Motor neuron (in vitro differentiated cells): Measurements from ENCODE around the gene NINL. TPM values are rescaled to one million over a fixed set of nuclear protein-coding genes. Genes with fewer than 3 reads are reported as not detected.
"Not testable (repeated sequence)": the region's sequence is repeated elsewhere in the genome, so short reads cannot be mapped to it uniquely, and the experiment has no call there.

Source experiments
- ATAC-seq, 8 experiments: fragments of 200-7000 bp; cut with Tn5 transposase; replicated peaks in 6 of 8; 2 replicates each; pipeline ENCODE4 v1.8.0; 2021; ENCODE audit warnings: mild to moderate bottlenecking in 8 of 8, moderate library complexity in 8 of 8
- H3K27ac ChIP-seq, 2 donors: fragments of 250-450 bp; sonication (Bioruptor Pico); 2 replicates each; pipeline ENCODE4 v1.9.0; 2021; ENCODE audit warnings: antibody characterized with exemption in 2 of 2, mild to moderate bottlenecking in 2 of 2, moderate library complexity in 1 of 2
- H3K4me1 ChIP-seq, 2 donors: fragments of 250-450 bp; sonication (Bioruptor Pico); replicated peaks in 1 of 2; 2 replicates each; pipeline ENCODE4 v1.6.1; 2021; ENCODE audit warnings: antibody characterized with exemption in 2 of 2, mild to moderate bottlenecking in 2 of 2, moderate library complexity in 1 of 2
- H3K4me3 ChIP-seq, 5 donors: fragments of 250-450 bp; sonication (Bioruptor Pico); 2 replicates each; pipeline ENCODE4 v1.9.0; 2021; ENCODE audit warnings: antibody characterized with exemption in 5 of 5, mild to moderate bottlenecking in 5 of 5, moderate library complexity in 4 of 5
- WGBS, 10 experiments: fragments of 450-650 bp; shearing (Covaris generic); methylation state at CpG; one replicate each; pipeline ENCODE4 v1.0.0; 2022; 5-methylcytosine and 5-hydroxymethylcytosine counted together
- in situ Hi-C, 9 experiments: fragments of 400-800 bp; cut with MboI; loops; one replicate each; pipeline ENCODE4 v1.15.0; 2021; ENCODE audit warnings: low sequenced_read_pairs in 9 of 9, low pct_unique_long_range_greater_than_20kb in 2 of 9; ENCODE audit not compliant: unreplicated experiment in 9 of 9
- total RNA-seq, 8 experiments: library from RNA; unstranded; fragments of 300-600 nt; gene quantifications; 2 replicates each; pipeline versions ENCODE4 v1.2.3 to v1.2.4, GENCODE V29; 2022

NINL gene
- total RNA-seq, 8 experiments from 2014 or later = 15.0 to 57.5 (median 18.9) TPM

- in situ Hi-C loops = loop anchor here in 1 of 9 experiments (25.0 kb wide), 1 partner anchor 279 kb away; no protein-coding TSS in a partner anchor
These were observed 1.7 kb downstream of the NINL start for GRCh38 chr20:25583607-25584006.

GRCh38 chr20:25580711-25581110, 4.6 kb downstream of the NINL start:
- Histone ChIP-seq H3K4me1 (peaks cover 25 to 34% of the 10 kb centered on the region in 2 donors), H3K4me3 (no peak overlapping the region), H3K27ac (no peak overlapping the region)
- ATAC-seq = no peak
- WGBS, 10 experiments = 72 to 100% (median 100%) methylated on average over 1 to 4 of the region's 4 CpGs; no CpG with 5 or more reads in 3 of the 10 experiments
- in situ Hi-C loops = loop anchor here in 1 of 9 experiments (25.0 kb wide), 1 partner anchor 282 kb away; no protein-coding TSS in a partner anchor

More at GRCh38 chr20:25583607-25584006, 1.7 kb downstream of the NINL start:
- WGBS, 10 experiments = 40 to 100% (median 76%) methylated on average over 1 to 4 of the region's 7 CpGs; no CpG with 5 or more reads in 1 of the 10 experiments
- Histone ChIP-seq H3K4me3 (peak overlapping the region in 2 of 5 donors; percentile 71 to 94), H3K4me1 (peaks cover 27 to 34% of the 10 kb centered on the region in 2 donors)
- not testable (repeated sequence) for H3K27ac ChIP-seq, ATAC-seq

GRCh38 chr20:25579081-25579770, 6.1 kb downstream of the NINL start:
- Histone ChIP-seq H3K4me3 (no peak overlapping the region), H3K4me1 (peaks cover 21 to 33% of the 10 kb centered on the region in 2 donors), H3K27ac (peak overlapping the region in 1 of 2 donors; percentile 34)
- peak in 5 of 8 experiments; percentile 68 to 80 (median 73) for ATAC-seq
- in situ Hi-C loops = loop anchor here in 1 of 9 experiments (25.0 kb wide), 1 partner anchor 283 kb away; no protein-coding TSS in a partner anchor
- WGBS, 10 experiments = 0 to 100% (median 66%) methylated on average over 1 to 3 of the region's 11 CpGs; no CpG with 5 or more reads in 4 of the 10 experiments

GRCh38 chr20:25576783-25577530, 8.4 kb downstream of the NINL start:
- ATAC-seq = no peak
- WGBS, 10 experiments = 50 to 100% (median 83%) methylated on average over 2 to 10 of the region's 16 CpGs; no CpG with 5 or more reads in 1 of the 10 experiments

GRCh38 chr20:25574411-25574810, 10.9 kb downstream of the NINL start:
- Histone ChIP-seq H3K4me3 (no peak overlapping the region), H3K27ac (no peak overlapping the region), H3K4me1 (peaks cover 8% of the 10 kb centered on the region in 2 donors)
- WGBS, 10 experiments = 67 to 100% (median 84%) methylated on average over 1 to 3 of the region's 3 CpGs; no CpG with 5 or more reads in 3 of the 10 experiments
- peak in 3 of 8 experiments; percentile 80 to 96 (median 82) for ATAC-seq
- in situ Hi-C loops = no loop called here

More at GRCh38 chr20:25576783-25577530, 8.4 kb downstream of the NINL start:
- peaks cover 14% of the 10 kb centered on the region in 2 donors for H3K4me1 ChIP-seq
- H3K4me3 ChIP-seq = no peak overlapping the region
- in situ Hi-C loops = loop anchor here in 1 of 9 experiments (25.0 kb wide), 1 partner anchor 285 kb away; no protein-coding TSS in a partner anchor
- H3K27ac ChIP-seq = no peak overlapping the region

GRCh38 chr20:25573288-25574251, 11.8 kb downstream of the NINL start:
- Histone ChIP-seq H3K27ac (no peak overlapping the region), H3K4me1 (peaks cover 0 to under 1% of the 10 kb centered on the region in 2 donors), H3K4me3 (no peak overlapping the region)
- in situ Hi-C loops = no loop called here
- WGBS, 10 experiments = 80 to 100% (median 97%) methylated on average over 1 to 6 of the region's 6 CpGs; no CpG with 5 or more reads in 1 of the 10 experiments
- ATAC-seq = no peak

- in situ Hi-C loops = no loop called here
- ATAC-seq = no peak
- Histone ChIP-seq H3K4me1 (no peaks in the 10 kb centered on the region), H3K4me3 (no peak overlapping the region), H3K27ac (no peak overlapping the region)
- 43 to 100% (median 84%) methylated on average over 1 to 2 of the region's 2 CpGs for WGBS, 10 experiments
These were observed 13.5 kb downstream of the NINL start for GRCh38 chr20:25571817-25572216.

- Histone ChIP-seq H3K4me3 (no peak overlapping the region), H3K27ac (no peak overlapping the region), H3K4me1 (no peaks in the 10 kb centered on the region)
- no peak for ATAC-seq
- in situ Hi-C loops = no loop called here
- WGBS, 10 experiments = 10 to 100% (median 91%) methylated on average over 2 of the region's 2 CpGs; no CpG with 5 or more reads in 4 of the 10 experiments
These were observed 14.1 kb downstream of the NINL start for GRCh38 chr20:25571240-25571639.

- Histone ChIP-seq H3K27ac (no peak overlapping the region), H3K4me3 (no peak overlapping the region), H3K4me1 (peaks cover 0 to 5% of the 10 kb centered on the region in 2 donors)
- ATAC-seq = no peak
- 80 to 100% (median 96%) methylated on average over 2 to 5 of the region's 7 CpGs; no CpG with 5 or more reads in 3 of the 10 experiments for WGBS, 10 experiments
- in situ Hi-C loops = no loop called here
These were observed 15.2 kb downstream of the NINL start for GRCh38 chr20:25570148-25570530.

- in situ Hi-C loops = no loop called here
- WGBS, 10 experiments = 58 to 100% (median 91%) methylated on average over 2 of the region's 2 CpGs; no CpG with 5 or more reads in 1 of the 10 experiments
These were observed 18.0 kb downstream of the NINL start for GRCh38 chr20:25567286-25567685.

GRCh38 chr20:25566821-25567220, 18.5 kb downstream of the NINL start:
- Histone ChIP-seq H3K4me1 (peaks cover 0 to 5% of the 10 kb centered on the region in 2 donors), H3K4me3 (no peak overlapping the region), H3K27ac (no peak overlapping the region)
- 43 to 100% (median 88%) methylated on average over 1 to 2 of the region's 2 CpGs; no CpG with 5 or more reads in 1 of the 10 experiments for WGBS, 10 experiments
- in situ Hi-C loops = no loop called here
- ATAC-seq = no peak

More at GRCh38 chr20:25567286-25567685, 18.0 kb downstream of the NINL start:
- peaks cover 0 to 5% of the 10 kb centered on the region in 2 donors for H3K4me1 ChIP-seq
- no peak for ATAC-seq
- no peak overlapping the region for H3K27ac ChIP-seq
- no peak overlapping the region for H3K4me3 ChIP-seq

- in situ Hi-C loops = no loop called here
- Histone ChIP-seq H3K4me3 (no peak overlapping the region), H3K4me1 (peaks cover 0 to 5% of the 10 kb centered on the region in 2 donors), H3K27ac (no peak overlapping the region)
- ATAC-seq = no peak
- WGBS, 10 experiments = 66 to 100% (median 89%) methylated on average over 1 to 5 of the region's 6 CpGs; no CpG with 5 or more reads in 3 of the 10 experiments
These were observed 19.7 kb downstream of the NINL start for GRCh38 chr20:25565578-25566157.
